Spleen (tissue), 7 donors: ENCODE measurements around the gene PAK1.

ENCODE experiments used
- POLR2A ChIP-seq, 3 donors: fragments of 450-650 bp; IDR thresholded peaks; one replicate each; pipeline ENCODE4 v1.5.1; 2017; ENCODE audit warnings: antibody characterized with exemption in 3 of 3, mild to moderate bottlenecking in 1 of 3
- TF ChIP-seq, protein P1 (sequence below), 11 experiments: fragments of 200-600 bp in 7 of 11; fragments of 450-650 bp in 4 of 11; sonication (generic) in 4 of 11; IDR thresholded peaks in 8 of 11; conservative IDR thresholded peaks in 3 of 11; 1 replicate in 7 of 11; 2 replicates in 4 of 11; pipeline versions ENCODE4 v1.4.0 to v1.8.0; 2016 to 2021; ENCODE audit warnings: antibody characterized with exemption in 11 of 11, inconsistent platforms in 4 of 11, mild to moderate bottlenecking in 1 of 11
- donor health status: DM: no; HTN: no; CAD: no; lungs with moderate emphysema.
- donor health status: DM: no; HTN: no; CAD: no.
- donor health status: DM: no; HTN: no; CAD: no.

DNA sequence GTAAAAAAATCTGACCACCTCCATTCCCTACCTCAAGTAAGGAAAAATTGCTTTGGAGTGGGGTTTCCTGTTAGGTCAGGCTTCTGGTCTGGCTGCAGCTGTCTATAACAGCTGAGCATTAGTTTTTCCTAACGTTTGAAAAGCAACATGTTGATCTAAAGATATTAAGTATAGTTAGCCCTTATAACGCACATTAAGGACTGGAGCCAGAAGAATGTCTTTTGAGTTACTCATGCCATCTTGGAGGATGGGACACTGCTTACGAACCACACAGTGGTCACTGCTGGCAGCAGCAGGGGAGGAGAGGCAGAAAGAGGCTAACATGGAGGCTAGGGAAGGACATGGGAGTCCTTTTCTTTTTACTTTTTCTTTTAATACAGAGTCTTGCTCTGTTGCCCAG, 128.3 kb downstream of the PAK1 start:
- TF ChIP-seq, protein P1, sequence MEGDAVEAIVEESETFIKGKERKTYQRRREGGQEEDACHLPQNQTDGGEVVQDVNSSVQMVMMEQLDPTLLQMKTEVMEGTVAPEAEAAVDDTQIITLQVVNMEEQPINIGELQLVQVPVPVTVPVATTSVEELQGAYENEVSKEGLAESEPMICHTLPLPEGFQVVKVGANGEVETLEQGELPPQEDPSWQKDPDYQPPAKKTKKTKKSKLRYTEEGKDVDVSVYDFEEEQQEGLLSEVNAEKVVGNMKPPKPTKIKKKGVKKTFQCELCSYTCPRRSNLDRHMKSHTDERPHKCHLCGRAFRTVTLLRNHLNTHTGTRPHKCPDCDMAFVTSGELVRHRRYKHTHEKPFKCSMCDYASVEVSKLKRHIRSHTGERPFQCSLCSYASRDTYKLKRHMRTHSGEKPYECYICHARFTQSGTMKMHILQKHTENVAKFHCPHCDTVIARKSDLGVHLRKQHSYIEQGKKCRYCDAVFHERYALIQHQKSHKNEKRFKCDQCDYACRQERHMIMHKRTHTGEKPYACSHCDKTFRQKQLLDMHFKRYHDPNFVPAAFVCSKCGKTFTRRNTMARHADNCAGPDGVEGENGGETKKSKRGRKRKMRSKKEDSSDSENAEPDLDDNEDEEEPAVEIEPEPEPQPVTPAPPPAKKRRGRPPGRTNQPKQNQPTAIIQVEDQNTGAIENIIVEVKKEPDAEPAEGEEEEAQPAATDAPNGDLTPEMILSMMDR (IDR thresholded peaks at IDR 0.05 in 8 of 11, conservative IDR thresholded peaks at IDR 0.05 in 3 of 11) = no peak
- TF ChIP-seq POLR2A (IDR thresholded peaks at IDR 0.05) = no peak
